ENCODE results near the gene ARAP1. TPM values are rescaled to one million over a fixed set of nuclear protein-coding genes. Genes with fewer than 3 reads are reported as not detected.

ARAP1 gene
- total RNA-seq, 2 donors from 2014 or later = 74.4 to 88.3 TPM

GRCh38 chr11:72661486-72661885 is 90.7 kb downstream of the ARAP1 start:
- Histone ChIP-seq H3K36me3 (ENCODE audit: control insufficient read depth, insufficient read depth, low read length) (no peaks in the 10 kb centered on the region), H3K9me3 (ENCODE audit: control insufficient read depth, low read length) (no peaks in the 10 kb centered on the region), H3K27ac (ENCODE audit: low read depth, low read length) (no peak overlapping the region), H3K27me3 (ENCODE audit: control insufficient read depth, insufficient read depth, low read length, poor library complexity, severe bottlenecking) (no peaks in the 10 kb centered on the region), H3K4me3 (ENCODE audit: low read length) (no peak overlapping the region), H3K9ac (ENCODE audit: extremely low read depth, low read length, poor library complexity, severe bottlenecking) (no peak overlapping the region), H3K4me1 (ENCODE audit: control insufficient read depth, insufficient read depth, low read length) (no peaks in the 10 kb centered on the region)
- TF ChIP-seq CTCF (conservative IDR thresholded peaks at IDR 0.05) = no peak
- DNase-seq = peak; percentile 70
- H3K4me3 Mint-ChIP-seq = no peak overlapping the region
- peaks cover 32% of the 10 kb centered on the region for H3K4me1 Mint-ChIP-seq
- H3K9me3 Mint-ChIP-seq = peaks cover 1% of the 10 kb centered on the region
- no peaks in the 10 kb centered on the region for H3K36me3 Mint-ChIP-seq (ENCODE audit: low read depth)
- no peak overlapping the region for H3K27ac Mint-ChIP-seq
- H3K27me3 Mint-ChIP-seq (ENCODE audit: insufficient read depth) = no peaks in the 10 kb centered on the region
- WGBS, 2 experiments (ENCODE audit: insufficient coverage in 1 of 2, insufficient read length in 1 of 2) = 83 to 92% methylated on average over 6 to 9 of the region's 9 CpGs

- Histone ChIP-seq H3K27ac (ENCODE audit: low read depth, low read length) (no peak overlapping the region), H3K9me3 (ENCODE audit: control insufficient read depth, low read length) (no peaks in the 10 kb centered on the region), H3K9ac (ENCODE audit: extremely low read depth, low read length, poor library complexity, severe bottlenecking) (no peak overlapping the region), H3K27me3 (ENCODE audit: control insufficient read depth, insufficient read depth, low read length, poor library complexity, severe bottlenecking) (no peaks in the 10 kb centered on the region), H3K4me1 (ENCODE audit: control insufficient read depth, insufficient read depth, low read length) (no peaks in the 10 kb centered on the region), H3K36me3 (ENCODE audit: control insufficient read depth, insufficient read depth, low read length) (no peaks in the 10 kb centered on the region), H3K4me3 (ENCODE audit: low read length) (no peak overlapping the region)
- no peak for DNase-seq
- TF ChIP-seq CTCF (conservative IDR thresholded peaks at IDR 0.05) = no peak
- H3K36me3 Mint-ChIP-seq (ENCODE audit: low read depth) = no peaks in the 10 kb centered on the region
- H3K4me1 Mint-ChIP-seq = peaks cover 26% of the 10 kb centered on the region
- no peaks in the 10 kb centered on the region for H3K27me3 Mint-ChIP-seq (ENCODE audit: insufficient read depth)
- 86 to 93% methylated on average over 8 of the region's 9 CpGs for WGBS, 2 experiments (ENCODE audit: insufficient coverage in 1 of 2, insufficient read length in 1 of 2)
- no peaks in the 10 kb centered on the region for H3K9me3 Mint-ChIP-seq
- H3K4me3 Mint-ChIP-seq = no peak overlapping the region
- H3K27ac Mint-ChIP-seq = no peak overlapping the region
Observed at GRCh38 chr11:72658989-72659640, 93.1 kb downstream of the ARAP1 start.

- Histone ChIP-seq H3K4me3 (ENCODE audit: low read length) (no peak overlapping the region), H3K9ac (ENCODE audit: extremely low read depth, low read length, poor library complexity, severe bottlenecking) (no peak overlapping the region), H3K9me3 (ENCODE audit: control insufficient read depth, low read length) (no peaks in the 10 kb centered on the region), H3K27me3 (ENCODE audit: control insufficient read depth, insufficient read depth, low read length, poor library complexity, severe bottlenecking) (no peaks in the 10 kb centered on the region), H3K36me3 (ENCODE audit: control insufficient read depth, insufficient read depth, low read length) (no peaks in the 10 kb centered on the region), H3K4me1 (ENCODE audit: control insufficient read depth, insufficient read depth, low read length) (peaks cover 3% of the 10 kb centered on the region), H3K27ac (ENCODE audit: low read depth, low read length) (peak overlapping the region; percentile 86)
- no peak for TF ChIP-seq CTCF (conservative IDR thresholded peaks at IDR 0.05)
- no peak overlapping the region for H3K27ac Mint-ChIP-seq
- peaks cover 24% of the 10 kb centered on the region for H3K4me1 Mint-ChIP-seq
- H3K27me3 Mint-ChIP-seq (ENCODE audit: insufficient read depth) = no peaks in the 10 kb centered on the region
- no peak overlapping the region for H3K4me3 Mint-ChIP-seq
- DNase-seq = no peak
- H3K9me3 Mint-ChIP-seq = no peaks in the 10 kb centered on the region
- 60 to 80% methylated on average over 1 to 6 of the region's 6 CpGs for WGBS, 2 experiments (ENCODE audit: insufficient coverage in 1 of 2, insufficient read length in 1 of 2)
- H3K36me3 Mint-ChIP-seq (ENCODE audit: low read depth) = no peaks in the 10 kb centered on the region
Observed at GRCh38 chr11:72657411-72658100, 94.7 kb downstream of the ARAP1 start.

All from endodermal cell (in vitro differentiated cells).